COLO668 (cell line): Measurements from ENCODE around the gene ARRDC1.
"Not testable (repeated sequence)": the region's sequence is repeated elsewhere in the genome, so short reads cannot be mapped to it uniquely, and the experiment has no call there.

ENCODE experiments used
- DNase-seq: peaks from one replicate; lab custom pipeline; 2025; ENCODE audit not compliant: unreplicated experiment; lab: John Stamatoyannopoulos, UW

Gene ARRDC1

GRCh38 chr9:137611623-137612609 lies 6.4 kb downstream of the ARRDC1 start:
- DNase-seq, result peak; percentile 92

DNA sequence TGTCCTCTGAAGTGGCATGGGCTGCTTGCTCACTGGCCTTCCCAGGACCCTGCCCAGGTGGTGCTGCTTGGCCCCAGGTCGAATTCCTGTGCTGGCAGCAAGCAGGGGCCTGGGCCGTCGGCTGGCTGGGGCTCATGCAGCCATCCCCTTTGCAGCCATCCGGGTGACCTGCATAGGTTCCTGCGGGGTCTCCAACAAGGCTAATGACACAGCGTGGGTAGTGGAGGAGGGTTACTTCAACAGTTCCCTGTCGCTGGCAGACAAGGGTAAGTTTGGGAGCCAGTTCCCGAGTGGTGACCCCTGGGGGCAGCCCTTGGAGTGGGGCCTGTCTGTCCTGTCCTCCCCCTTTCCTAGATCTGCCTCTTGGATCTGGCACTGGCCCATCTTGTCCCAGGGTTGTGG lies 7.3 kb downstream of the ARRDC1 start:
- DNase-seq, result no peak

GRCh38 chr9:137613259-137613658 lies 7.8 kb downstream of the ARRDC1 start:
- no peak for DNase-seq

DNA sequence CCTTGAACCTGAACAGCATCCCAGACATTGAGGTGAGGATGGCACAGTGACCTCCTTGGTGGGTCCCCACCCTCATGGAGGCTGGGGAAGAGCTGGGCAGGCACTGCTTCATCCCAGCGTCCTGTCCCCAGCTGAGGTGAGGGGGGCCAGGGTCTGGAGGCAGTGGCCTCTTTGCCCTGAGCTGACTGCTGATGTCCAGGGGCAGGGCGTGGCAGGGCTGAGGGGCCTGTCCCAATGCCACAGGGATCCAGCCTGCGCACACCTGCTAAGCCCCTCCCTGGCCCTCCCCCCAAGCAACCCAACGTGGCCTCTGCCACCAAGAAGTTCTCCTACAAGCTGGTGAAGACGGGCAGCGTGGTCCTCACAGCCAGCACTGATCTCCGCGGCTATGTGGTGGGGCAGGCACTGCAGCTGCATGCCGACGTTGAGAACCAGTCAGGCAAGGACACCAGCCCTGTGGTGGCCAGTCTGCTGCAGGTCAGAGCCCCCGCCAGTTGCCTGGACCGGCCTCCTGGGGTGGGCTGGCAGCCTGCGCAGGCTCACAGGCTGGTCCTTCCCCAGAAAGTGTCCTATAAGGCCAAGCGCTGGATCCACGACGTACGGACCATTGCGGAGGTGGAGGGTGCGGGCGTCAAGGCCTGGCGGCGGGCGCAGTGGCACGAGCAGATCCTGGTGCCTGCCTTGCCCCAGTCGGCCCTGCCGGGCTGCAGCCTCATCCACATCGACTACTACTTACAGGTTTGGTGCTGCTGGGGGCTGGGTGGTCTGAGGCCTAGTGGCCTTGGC lies 8.4 kb downstream of the ARRDC1 start:
- no peak for DNase-seq

- no peak for DNase-seq
These were observed 9.3 kb downstream of the ARRDC1 start for GRCh38 chr9:137614631-137615386.

- DNase-seq, result no peak
These were observed 9.9 kb downstream of the ARRDC1 start for GRCh38 chr9:137615387-137615871.

GRCh38 chr9:137618105-137619067 lies 12.9 kb downstream of the ARRDC1 start, which contains the start of gene EHMT1:
EHMT1 (plus strand) TSS chr9:137619005; CDS start chr9:137619029, 24 bp downstream.
- peak; percentile 95 for DNase-seq

DNA sequence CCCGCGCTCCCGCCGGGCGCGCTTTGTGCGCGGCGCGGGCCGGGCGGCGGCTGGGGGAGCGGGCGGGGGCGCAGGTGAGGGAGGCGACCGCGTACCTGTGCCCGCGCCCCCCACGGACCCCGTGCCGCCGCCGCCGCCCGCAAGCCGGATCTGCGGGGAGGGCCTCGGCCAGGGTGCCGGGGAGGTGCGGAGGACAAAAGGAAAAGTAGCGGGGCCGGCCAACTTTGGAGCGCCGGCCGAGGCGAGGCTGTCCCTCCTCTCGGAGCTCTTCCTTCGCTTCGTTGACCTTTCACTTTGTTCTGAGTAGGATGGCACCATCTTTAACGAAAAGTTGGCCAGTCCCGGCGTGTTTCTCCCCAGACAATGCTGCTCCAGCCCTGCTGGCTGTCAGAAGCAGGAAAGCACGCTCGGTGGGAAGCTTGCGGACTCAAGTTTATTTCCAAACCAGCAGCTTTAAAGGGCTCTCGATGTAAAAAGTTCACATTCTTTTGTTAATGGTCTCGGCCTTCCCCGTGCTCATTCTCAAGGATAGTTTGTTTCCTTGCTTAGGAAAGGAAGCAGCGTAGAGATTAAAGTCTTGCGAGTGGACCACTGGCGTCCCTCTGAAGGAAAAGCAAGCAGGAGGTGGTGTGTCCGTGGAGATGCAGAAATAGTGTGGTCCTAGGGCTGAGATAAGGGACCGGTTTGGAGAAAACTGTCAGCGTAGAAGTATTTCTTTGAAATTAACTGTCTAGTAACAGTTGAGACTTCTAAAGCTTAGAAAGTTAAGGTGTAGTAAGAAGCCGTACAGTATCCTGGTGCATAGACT lies 14.0 kb downstream of the ARRDC1 start:
- DNase-seq, result peak; percentile 64

GRCh38 chr9:137620048-137620405 lies 14.5 kb downstream of the ARRDC1 start:
- DNase-seq, result no peak

DNA sequence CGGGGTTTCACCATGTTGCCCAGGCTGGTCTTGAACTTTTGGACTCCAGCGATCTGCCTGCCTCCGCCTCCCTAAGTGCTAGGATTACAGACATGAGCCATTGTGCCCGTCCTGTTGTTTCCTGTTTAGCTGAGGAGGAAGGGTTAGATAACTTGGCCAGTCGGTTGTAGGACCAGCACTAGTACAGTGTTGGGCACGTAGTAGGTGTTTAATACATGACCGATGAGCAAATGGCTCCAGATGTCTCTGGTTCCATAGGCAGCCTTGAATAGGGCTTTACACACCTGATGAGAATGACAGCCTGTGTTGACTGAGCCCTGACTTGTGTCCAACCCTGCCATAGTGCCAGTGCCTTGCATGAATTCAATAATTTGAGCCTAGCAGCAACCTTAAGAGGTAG lies 15.1 kb downstream of the ARRDC1 start:
- no peak for DNase-seq

DNA sequence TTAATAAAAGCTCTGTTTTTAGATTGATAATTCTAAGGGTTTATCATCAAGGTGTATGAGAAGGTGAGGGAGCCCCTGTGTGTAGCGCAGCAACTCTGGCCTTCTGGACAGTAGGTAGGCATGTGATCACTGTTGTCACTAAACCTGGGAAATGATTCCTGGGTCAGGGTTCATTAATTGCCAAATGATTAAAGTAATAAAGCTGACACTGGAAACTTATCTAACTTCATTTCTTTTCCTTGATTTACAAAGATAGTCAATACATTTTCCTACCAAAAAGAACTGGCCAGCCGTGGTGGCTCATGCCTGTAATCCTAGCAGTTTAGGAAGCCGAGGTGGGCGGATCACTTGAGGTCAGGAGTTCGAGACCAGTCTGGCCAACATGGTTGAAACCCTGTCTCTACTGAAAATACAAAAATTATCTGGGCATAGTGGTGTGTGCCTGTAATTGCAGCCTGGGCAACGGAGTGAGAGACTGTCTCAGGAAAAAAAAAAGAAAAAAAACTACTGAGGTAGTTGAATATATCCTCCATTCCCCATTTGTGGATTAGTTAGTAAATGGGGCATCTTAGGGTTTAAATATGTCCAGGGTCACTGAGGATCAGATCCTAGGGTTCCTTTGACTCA lies 15.8 kb downstream of the ARRDC1 start:
- DNase-seq, result no peak

- DNase-seq, result not testable (repeated sequence)
These were observed 16.7 kb downstream of the ARRDC1 start for GRCh38 chr9:137622211-137622610.

GRCh38 chr9:137626464-137626863 lies 21.0 kb downstream of the ARRDC1 start:
- DNase-seq, result no peak

DNA sequence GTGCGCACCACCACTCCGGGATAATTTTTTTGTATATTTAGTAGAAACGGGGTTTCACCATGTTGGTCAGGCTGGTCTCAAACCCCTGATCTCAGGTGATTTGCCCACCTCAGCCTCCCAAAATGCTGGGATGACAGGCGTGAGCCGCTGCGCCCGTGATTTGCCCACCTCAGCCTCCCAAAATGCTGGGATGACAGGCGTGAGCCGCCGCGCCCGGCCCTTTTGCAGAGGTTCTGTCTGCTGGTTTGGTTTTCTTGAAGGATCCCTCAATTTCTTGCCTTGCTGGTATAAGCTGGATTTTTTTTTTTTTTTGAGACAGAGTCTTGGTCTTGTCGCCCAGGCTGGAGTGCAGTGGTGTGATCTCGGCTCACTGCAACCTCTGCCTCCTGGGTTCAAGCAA lies 21.9 kb downstream of the ARRDC1 start:
- not testable (repeated sequence) for DNase-seq

- no peak for DNase-seq
These were observed 24.6 kb downstream of the ARRDC1 start for GRCh38 chr9:137630126-137630525.

GRCh38 chr9:137630679-137631078 lies 25.2 kb downstream of the ARRDC1 start:
- DNase-seq, result no peak

- DNase-seq, result no peak
These were observed 26.1 kb downstream of the ARRDC1 start for GRCh38 chr9:137631345-137632229.
